ENCODE measurements around the gene PCDHGC3.

DNA sequence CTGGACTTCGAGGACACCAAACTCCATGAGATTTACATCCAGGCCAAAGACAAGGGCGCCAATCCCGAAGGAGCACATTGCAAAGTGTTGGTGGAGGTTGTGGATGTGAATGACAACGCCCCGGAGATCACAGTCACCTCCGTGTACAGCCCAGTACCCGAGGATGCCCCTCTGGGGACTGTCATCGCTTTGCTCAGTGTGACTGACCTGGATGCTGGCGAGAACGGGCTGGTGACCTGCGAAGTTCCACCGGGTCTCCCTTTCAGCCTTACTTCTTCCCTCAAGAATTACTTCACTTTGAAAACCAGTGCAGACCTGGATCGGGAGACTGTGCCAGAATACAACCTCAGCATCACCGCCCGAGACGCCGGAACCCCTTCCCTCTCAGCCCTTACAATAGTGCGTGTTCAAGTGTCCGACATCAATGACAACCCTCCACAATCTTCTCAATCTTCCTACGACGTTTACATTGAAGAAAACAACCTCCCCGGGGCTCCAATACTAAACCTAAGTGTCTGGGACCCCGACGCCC lies 1.3 kb downstream of the PCDHGC3 start:
- TF ChIP-seq SIX5 (IDR thresholded peaks at IDR 0.05; ENCODE audit: low read depth, low read length), result no peak
- TF ChIP-seq RAD21 (IDR thresholded peaks at IDR 0.05 in 1 of 2, conservative IDR thresholded peaks at IDR 0.05 in 1 of 2; ENCODE audit: low read depth in 2 of 2, low read length in 2 of 2), result no peak
- no peak for TF ChIP-seq ZNF274 (IDR thresholded peaks at IDR 0.05; ENCODE audit: borderline replicate concordance, extremely low read depth, low read length)
- no peak for TF ChIP-seq JUND (IDR thresholded peaks at IDR 0.05; ENCODE audit: low read length)
